ENCODE results near the gene INHBA.

INHBA gene

GRCh38 chr7:41732436-41732785, 29.5 kb upstream of the INHBA start:
- no peak overlapping the region for H3K27ac ChIP-seq
- TF ChIP-seq, protein P1, sequence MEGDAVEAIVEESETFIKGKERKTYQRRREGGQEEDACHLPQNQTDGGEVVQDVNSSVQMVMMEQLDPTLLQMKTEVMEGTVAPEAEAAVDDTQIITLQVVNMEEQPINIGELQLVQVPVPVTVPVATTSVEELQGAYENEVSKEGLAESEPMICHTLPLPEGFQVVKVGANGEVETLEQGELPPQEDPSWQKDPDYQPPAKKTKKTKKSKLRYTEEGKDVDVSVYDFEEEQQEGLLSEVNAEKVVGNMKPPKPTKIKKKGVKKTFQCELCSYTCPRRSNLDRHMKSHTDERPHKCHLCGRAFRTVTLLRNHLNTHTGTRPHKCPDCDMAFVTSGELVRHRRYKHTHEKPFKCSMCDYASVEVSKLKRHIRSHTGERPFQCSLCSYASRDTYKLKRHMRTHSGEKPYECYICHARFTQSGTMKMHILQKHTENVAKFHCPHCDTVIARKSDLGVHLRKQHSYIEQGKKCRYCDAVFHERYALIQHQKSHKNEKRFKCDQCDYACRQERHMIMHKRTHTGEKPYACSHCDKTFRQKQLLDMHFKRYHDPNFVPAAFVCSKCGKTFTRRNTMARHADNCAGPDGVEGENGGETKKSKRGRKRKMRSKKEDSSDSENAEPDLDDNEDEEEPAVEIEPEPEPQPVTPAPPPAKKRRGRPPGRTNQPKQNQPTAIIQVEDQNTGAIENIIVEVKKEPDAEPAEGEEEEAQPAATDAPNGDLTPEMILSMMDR (IDR thresholded peaks at IDR 0.05; ENCODE audit: low read depth, low read length) = no peak
- no peak overlapping the region for H3K4me3 ChIP-seq (ENCODE audit: low read depth, low read length)
- DNase-seq = no peak
- H3K36me3 ChIP-seq = no peaks in the 10 kb centered on the region
- no peaks in the 10 kb centered on the region for H3K9me3 ChIP-seq (ENCODE audit: severe bottlenecking)
- H3K27me3 ChIP-seq (ENCODE audit: insufficient read depth, low read depth, severe bottlenecking) = peaks cover 40% of the 10 kb centered on the region

GRCh38 chr7:41731493-41732435, 28.9 kb upstream of the INHBA start:
- Histone ChIP-seq H3K36me3 (no peaks in the 10 kb centered on the region), H3K27me3 (ENCODE audit: insufficient read depth, low read depth, severe bottlenecking) (peaks cover 35% of the 10 kb centered on the region), H3K4me3 (ENCODE audit: low read depth, low read length) (no peak overlapping the region), H3K27ac (no peak overlapping the region), H3K9me3 (ENCODE audit: severe bottlenecking) (no peaks in the 10 kb centered on the region)
- TF ChIP-seq, protein P1 (IDR thresholded peaks at IDR 0.05; ENCODE audit: low read depth, low read length) = no peak
- DNase-seq = no peak

DNA sequence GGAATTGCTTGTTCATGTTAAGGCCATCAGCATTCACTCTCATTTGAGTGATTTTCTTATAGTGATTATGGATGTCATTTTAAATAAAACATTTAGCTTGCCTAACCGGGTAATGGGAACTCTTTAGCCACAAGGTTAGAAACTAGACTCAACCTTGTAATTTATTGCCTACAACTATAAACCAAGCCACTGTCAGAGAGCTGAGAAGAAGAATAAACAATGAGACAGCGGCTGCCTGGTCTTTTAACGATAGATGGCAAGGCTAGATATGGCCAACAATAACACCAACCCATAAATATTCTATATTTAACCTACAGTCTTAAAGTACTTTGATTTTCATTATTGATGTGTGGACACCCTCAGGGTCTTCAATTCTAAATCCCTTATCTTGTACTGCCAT, 27.8 kb upstream of the INHBA start:
- Histone ChIP-seq H3K36me3 (no peaks in the 10 kb centered on the region), H3K4me3 (ENCODE audit: low read depth, low read length) (no peak overlapping the region), H3K9me3 (ENCODE audit: severe bottlenecking) (no peaks in the 10 kb centered on the region), H3K27me3 (ENCODE audit: insufficient read depth, low read depth, severe bottlenecking) (peaks cover 38% of the 10 kb centered on the region), H3K27ac (no peak overlapping the region)
- no peak for DNase-seq
- TF ChIP-seq, protein P1 (IDR thresholded peaks at IDR 0.05; ENCODE audit: low read depth, low read length) = no peak

DNA sequence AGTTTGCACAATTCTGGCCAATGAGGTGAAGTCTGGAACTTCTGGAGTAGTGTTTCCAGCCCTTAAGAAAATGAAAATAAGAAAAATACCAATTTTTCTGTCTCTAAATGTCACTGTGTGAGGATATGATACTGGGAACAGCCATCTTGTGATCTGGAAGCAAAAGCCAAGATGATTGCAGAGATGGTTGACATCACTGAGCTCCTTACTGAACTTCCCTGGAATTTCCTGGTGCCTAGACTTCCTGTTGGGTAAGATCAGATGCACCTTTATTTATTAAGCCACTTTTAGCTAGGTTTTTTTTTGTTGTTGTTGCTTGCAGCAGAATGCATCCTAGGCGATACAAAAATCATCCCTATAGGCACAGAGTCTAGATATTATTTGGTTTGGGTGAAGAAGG, 27.3 kb upstream of the INHBA start:
- Histone ChIP-seq H3K4me3 (ENCODE audit: low read depth, low read length) (no peak overlapping the region), H3K9me3 (ENCODE audit: severe bottlenecking) (no peaks in the 10 kb centered on the region), H3K27ac (no peak overlapping the region), H3K27me3 (ENCODE audit: insufficient read depth, low read depth, severe bottlenecking) (peaks cover 40% of the 10 kb centered on the region), H3K36me3 (no peaks in the 10 kb centered on the region)
- TF ChIP-seq, protein P1 (IDR thresholded peaks at IDR 0.05; ENCODE audit: low read depth, low read length) = no peak
- DNase-seq = no peak

DNA sequence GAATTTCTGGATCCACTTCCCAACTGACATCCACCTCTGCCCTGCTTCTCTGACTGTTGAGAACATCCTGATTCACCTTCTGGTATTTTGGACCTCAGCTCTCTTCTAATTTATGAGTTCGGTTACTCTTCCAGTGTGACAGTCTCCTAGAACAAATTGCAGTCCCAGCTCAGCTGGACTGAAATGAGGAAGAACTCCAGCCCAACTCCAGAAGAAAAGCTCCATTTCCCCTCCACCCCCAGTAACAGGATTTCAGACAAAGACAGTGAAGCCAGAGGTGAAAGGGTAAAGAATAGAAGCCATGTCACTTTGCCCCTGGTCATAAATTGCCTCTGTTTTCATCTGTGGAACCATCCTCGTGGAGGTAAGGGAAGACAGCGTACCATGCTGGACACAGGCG, 26.2 kb upstream of the INHBA start:
- TF ChIP-seq, protein P1 (IDR thresholded peaks at IDR 0.05; ENCODE audit: low read depth, low read length) = no peak
- H3K27ac ChIP-seq = no peak overlapping the region
- H3K27me3 ChIP-seq (ENCODE audit: insufficient read depth, low read depth, severe bottlenecking) = peaks cover 43% of the 10 kb centered on the region
- no peak overlapping the region for H3K4me3 ChIP-seq (ENCODE audit: low read depth, low read length)
- no peak for DNase-seq
- H3K36me3 ChIP-seq = no peaks in the 10 kb centered on the region
- no peaks in the 10 kb centered on the region for H3K9me3 ChIP-seq (ENCODE audit: severe bottlenecking)

Measured in WERI-Rb-1 (cell line).